ENCODE results near the gene SEPHS1. TPM values are rescaled to one million over a fixed set of nuclear protein-coding genes. Genes with fewer than 3 reads are reported as not detected.

SEPHS1 gene
- total RNA-seq, 1 experiment from 2014 or later, result 509 TPM

- TF ChIP-seq SOX15 (CRISPR knock-in tag; IDR thresholded peaks at IDR 0.05), result no peak
- TF ChIP-seq MLX (CRISPR knock-in tag; IDR thresholded peaks at IDR 0.05), result no peak
- TF ChIP-seq FOXP4 (CRISPR knock-in tag; IDR thresholded peaks at IDR 0.05), result no peak; the same call in 1 of the 2 replicates
- no peak for TF ChIP-seq NR1H2 (CRISPR knock-in tag; IDR thresholded peaks at IDR 0.05)
- TF ChIP-seq ESRRA (CRISPR knock-in tag; IDR thresholded peaks at IDR 0.05; ENCODE audit: borderline replicate concordance), result no peak
- no peak for TF ChIP-seq ZNF219 (CRISPR knock-in tag; IDR thresholded peaks at IDR 0.05; ENCODE audit: borderline replicate concordance)
- no peak for TF ChIP-seq ZNF532 (CRISPR knock-in tag; IDR thresholded peaks at IDR 0.05; ENCODE audit: borderline replicate concordance)
- no peak for TF ChIP-seq EMX1 (CRISPR knock-in tag; IDR thresholded peaks at IDR 0.05)
- TF ChIP-seq CDX4 (CRISPR knock-in tag; IDR thresholded peaks at IDR 0.05; ENCODE audit: borderline replicate concordance), result no peak
- 0 out of 2 replicates have a peak, but pooled peaks have one; percentile 55 for TF ChIP-seq KAT7 (CRISPR knock-in tag; IDR thresholded peaks at IDR 0.05; ENCODE audit: borderline replicate concordance)
- no peak for TF ChIP-seq ZNF121 (CRISPR knock-in tag; IDR thresholded peaks at IDR 0.05)
- no peak for TF ChIP-seq ZNF232 (CRISPR knock-in tag; IDR thresholded peaks at IDR 0.05)
- TF ChIP-seq SMAD4 (CRISPR knock-in tag; IDR thresholded peaks at IDR 0.05), result no peak
- TF ChIP-seq JAZF1 (CRISPR knock-in tag; IDR thresholded peaks at IDR 0.05), result no peak
- no peak for TF ChIP-seq ZNF396 (CRISPR knock-in tag; IDR thresholded peaks at IDR 0.05; ENCODE audit: borderline replicate concordance)
- TF ChIP-seq MXD4 (CRISPR knock-in tag; IDR thresholded peaks at IDR 0.05; ENCODE audit: borderline replicate concordance), result no peak
- no peak for TF ChIP-seq RORB (CRISPR knock-in tag; IDR thresholded peaks at IDR 0.05)
- TF ChIP-seq, protein P1, sequence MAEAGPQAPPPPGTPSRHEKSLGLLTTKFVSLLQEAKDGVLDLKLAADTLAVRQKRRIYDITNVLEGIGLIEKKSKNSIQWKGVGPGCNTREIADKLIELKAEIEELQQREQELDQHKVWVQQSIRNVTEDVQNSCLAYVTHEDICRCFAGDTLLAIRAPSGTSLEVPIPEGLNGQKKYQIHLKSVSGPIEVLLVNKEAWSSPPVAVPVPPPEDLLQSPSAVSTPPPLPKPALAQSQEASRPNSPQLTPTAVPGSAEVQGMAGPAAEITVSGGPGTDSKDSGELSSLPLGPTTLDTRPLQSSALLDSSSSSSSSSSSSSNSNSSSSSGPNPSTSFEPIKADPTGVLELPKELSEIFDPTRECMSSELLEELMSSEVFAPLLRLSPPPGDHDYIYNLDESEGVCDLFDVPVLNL (CRISPR knock-in tag; IDR thresholded peaks at IDR 0.05; ENCODE audit: borderline replicate concordance, low read depth), result no peak
- no peak; the same call in 1 of the 2 replicates for TF ChIP-seq SMAD3 (CRISPR knock-in tag; IDR thresholded peaks at IDR 0.05; ENCODE audit: borderline replicate concordance)
- TF ChIP-seq, protein P2, sequence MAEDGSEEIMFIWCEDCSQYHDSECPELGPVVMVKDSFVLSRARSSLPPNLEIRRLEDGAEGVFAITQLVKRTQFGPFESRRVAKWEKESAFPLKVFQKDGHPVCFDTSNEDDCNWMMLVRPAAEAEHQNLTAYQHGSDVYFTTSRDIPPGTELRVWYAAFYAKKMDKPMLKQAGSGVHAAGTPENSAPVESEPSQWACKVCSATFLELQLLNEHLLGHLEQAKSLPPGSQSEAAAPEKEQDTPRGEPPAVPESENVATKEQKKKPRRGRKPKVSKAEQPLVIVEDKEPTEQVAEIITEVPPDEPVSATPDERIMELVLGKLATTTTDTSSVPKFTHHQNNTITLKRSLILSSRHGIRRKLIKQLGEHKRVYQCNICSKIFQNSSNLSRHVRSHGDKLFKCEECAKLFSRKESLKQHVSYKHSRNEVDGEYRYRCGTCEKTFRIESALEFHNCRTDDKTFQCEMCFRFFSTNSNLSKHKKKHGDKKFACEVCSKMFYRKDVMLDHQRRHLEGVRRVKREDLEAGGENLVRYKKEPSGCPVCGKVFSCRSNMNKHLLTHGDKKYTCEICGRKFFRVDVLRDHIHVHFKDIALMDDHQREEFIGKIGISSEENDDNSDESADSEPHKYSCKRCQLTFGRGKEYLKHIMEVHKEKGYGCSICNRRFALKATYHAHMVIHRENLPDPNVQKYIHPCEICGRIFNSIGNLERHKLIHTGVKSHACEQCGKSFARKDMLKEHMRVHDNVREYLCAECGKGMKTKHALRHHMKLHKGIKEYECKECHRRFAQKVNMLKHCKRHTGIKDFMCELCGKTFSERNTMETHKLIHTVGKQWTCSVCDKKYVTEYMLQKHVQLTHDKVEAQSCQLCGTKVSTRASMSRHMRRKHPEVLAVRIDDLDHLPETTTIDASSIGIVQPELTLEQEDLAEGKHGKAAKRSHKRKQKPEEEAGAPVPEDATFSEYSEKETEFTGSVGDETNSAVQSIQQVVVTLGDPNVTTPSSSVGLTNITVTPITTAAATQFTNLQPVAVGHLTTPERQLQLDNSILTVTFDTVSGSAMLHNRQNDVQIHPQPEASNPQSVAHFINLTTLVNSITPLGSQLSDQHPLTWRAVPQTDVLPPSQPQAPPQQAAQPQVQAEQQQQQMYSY (CRISPR knock-in tag; IDR thresholded peaks at IDR 0.05), result no peak
- no peak for TF ChIP-seq JUN (CRISPR knock-in tag; IDR thresholded peaks at IDR 0.05)
- no peak for TF ChIP-seq CBFB (CRISPR knock-in tag; IDR thresholded peaks at IDR 0.05; ENCODE audit: low read depth)
- TF ChIP-seq GABPB1 (CRISPR knock-in tag; IDR thresholded peaks at IDR 0.05), result no peak
Observed at GRCh38 chr10:13351340-13351915, 3.3 kb upstream of the SEPHS1 start (continued).
